Brain microvascular endothelial cell (primary cell): ENCODE data around the gene MTHFD2L.

Experiments
- DNase-seq: peaks from one replicate; pipeline ENCODE4 v3.0.0-alpha.2; 2020
- H3K27ac ChIP-seq: fragments of 250-450 bp; sonication (Bioruptor Pico); 2 replicates; pipeline ENCODE4 v1.5.1; 2020; ENCODE audit warnings: mild to moderate bottlenecking, moderate library complexity
- H3K27me3 ChIP-seq: fragments of 250-450 bp; sonication (Bioruptor Pico); replicated peaks from 2 replicates; pipeline ENCODE4 v1.5.1; 2020; ENCODE audit warnings: mild to moderate bottlenecking
- H3K36me3 ChIP-seq: fragments of 250-450 bp; sonication (Bioruptor Pico); replicated peaks from 2 replicates; pipeline ENCODE4 v1.5.1; 2020; ENCODE audit warnings: mild to moderate bottlenecking
- H3K4me3 ChIP-seq: 2 replicates; pipeline ENCODE4 v1.5.1; 2011; ENCODE audit warnings: low read depth, mild to moderate bottlenecking, control low read depth, low read length, moderate library complexity
- CTCF ChIP-seq: IDR thresholded peaks from 2 replicates; pipeline ENCODE4 v1.5.1; 2011; ENCODE audit warnings: low read depth, mild to moderate bottlenecking, moderate library complexity, low read length, control low read depth, inconsistent platforms; ENCODE audit errors: missing control alignments
- in situ Hi-C: cut with HindIII; loops from 2 replicates; pipeline ENCODE4 v1.10.0; 2017; ENCODE audit warnings: low sequenced_read_pairs, low pct_ligation_motif_present

MTHFD2L gene

GRCh38 chr4:74330295-74330750, 172.4 kb downstream of the MTHFD2L start:
- no peak overlapping the region for H3K4me3 ChIP-seq
- no peaks in the 10 kb centered on the region for H3K36me3 ChIP-seq
- DNase-seq = no peak
- no peak for TF ChIP-seq CTCF
- in situ Hi-C loops = no loop called here
- H3K27me3 ChIP-seq = no peaks in the 10 kb centered on the region
- no peak overlapping the region for H3K27ac ChIP-seq

- no peaks in the 10 kb centered on the region for H3K36me3 ChIP-seq
- in situ Hi-C loops = no loop called here
- TF ChIP-seq CTCF = no peak
- H3K27ac ChIP-seq = no peak overlapping the region
- no peaks in the 10 kb centered on the region for H3K27me3 ChIP-seq
- DNase-seq = no peak
- no peak overlapping the region for H3K4me3 ChIP-seq
These were observed 173.3 kb downstream of the MTHFD2L start for GRCh38 chr4:74331252-74331651.

GRCh38 chr4:74331944-74332343, 174.0 kb downstream of the MTHFD2L start:
- H3K27me3 ChIP-seq = no peaks in the 10 kb centered on the region
- no peak for TF ChIP-seq CTCF
- in situ Hi-C loops = no loop called here
- H3K36me3 ChIP-seq = no peaks in the 10 kb centered on the region
- no peak overlapping the region for H3K4me3 ChIP-seq
- no peak overlapping the region for H3K27ac ChIP-seq
- DNase-seq = no peak

- in situ Hi-C loops = no loop called here
- Histone ChIP-seq H3K4me3 (no peak overlapping the region), H3K27ac (no peak overlapping the region), H3K36me3 (no peaks in the 10 kb centered on the region), H3K27me3 (no peaks in the 10 kb centered on the region)
- DNase-seq = no peak
- no peak for TF ChIP-seq CTCF
These were observed 176.7 kb downstream of the MTHFD2L start for GRCh38 chr4:74334636-74335035.

GRCh38 chr4:74335341-74336021, 177.6 kb downstream of the MTHFD2L start:
- H3K36me3 ChIP-seq = no peaks in the 10 kb centered on the region
- in situ Hi-C loops = no loop called here
- no peaks in the 10 kb centered on the region for H3K27me3 ChIP-seq
- no peak overlapping the region for H3K4me3 ChIP-seq
- no peak overlapping the region for H3K27ac ChIP-seq
- no peak for DNase-seq
- no peak for TF ChIP-seq CTCF

- Histone ChIP-seq H3K27me3 (no peaks in the 10 kb centered on the region), H3K36me3 (no peaks in the 10 kb centered on the region), H3K4me3 (no peak overlapping the region), H3K27ac (no peak overlapping the region)
- no peak for DNase-seq
- in situ Hi-C loops = no loop called here
- no peak for TF ChIP-seq CTCF
These were observed 180.9 kb downstream of the MTHFD2L start for GRCh38 chr4:74338792-74339333.
